ENCODE data around the gene UNC45A. TPM values are rescaled to one million over a fixed set of nuclear protein-coding genes. Genes with fewer than 3 reads are reported as not detected.

Gene UNC45A
- total and polyA plus RNA-seq, 2 of the 13 experiments (the other 11 are each of a cell fraction or from before 2014, with no cell fraction given) = 33.8 to 39.7 TPM

DNA sequence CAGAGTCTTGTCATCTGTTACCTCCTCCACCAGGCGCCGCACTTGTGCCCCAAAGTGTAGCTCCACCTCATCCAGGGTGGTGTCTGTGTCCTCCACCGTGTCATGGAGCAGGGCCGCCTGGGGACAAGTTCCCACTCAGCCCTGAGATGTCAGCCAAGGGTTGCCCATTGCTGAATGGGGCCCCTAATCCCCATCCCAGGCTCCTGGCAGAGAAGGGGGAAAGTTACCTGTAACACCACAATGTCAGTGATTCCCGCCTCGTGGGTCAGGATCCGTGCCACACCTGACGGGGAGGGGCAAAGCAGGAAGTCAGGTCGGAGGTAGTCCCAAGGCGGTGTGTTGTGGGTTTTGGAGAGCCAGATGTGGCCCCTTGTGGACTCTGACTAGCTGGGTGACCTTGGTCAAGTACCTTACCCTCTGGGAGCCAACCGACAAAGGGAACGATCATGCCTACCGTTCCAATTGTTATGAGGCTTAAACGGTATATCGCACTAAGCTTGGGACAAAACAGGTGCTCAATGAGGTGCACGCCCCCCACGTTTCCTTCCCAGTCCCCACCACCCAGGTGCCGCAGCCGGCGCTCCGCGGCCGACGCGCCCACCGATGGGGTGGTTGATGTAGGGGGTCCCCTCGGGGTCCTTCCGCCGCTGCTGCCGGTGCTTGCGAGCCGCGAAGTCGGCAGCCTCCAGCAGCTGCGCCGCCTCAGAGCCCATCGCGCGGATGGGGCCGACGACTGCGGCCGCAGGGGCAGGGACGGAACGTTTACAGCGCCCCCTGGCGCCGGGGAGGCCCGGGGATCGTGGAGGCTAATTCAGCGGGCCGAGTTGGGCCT is 3.0 kb upstream of the UNC45A start, which contains the start of gene HDDC3 (continued):
- TF ChIP-seq ZNF704 (CRISPR knock-in tag; IDR thresholded peaks at IDR 0.05; ENCODE audit: borderline replicate concordance) = no peak
- TF ChIP-seq ZNF749 (CRISPR knock-in tag; IDR thresholded peaks at IDR 0.05; ENCODE audit: borderline replicate concordance) = no peak
- no peak; the same call in 1 of the 2 replicates for TF ChIP-seq ZZZ3 (CRISPR knock-in tag; IDR thresholded peaks at IDR 0.05; ENCODE audit: borderline replicate concordance)
- TF ChIP-seq KDM6A (CRISPR knock-in tag; IDR thresholded peaks at IDR 0.05; ENCODE audit: low read depth) = no peak
- TF ChIP-seq ELF3 (CRISPR knock-in tag; IDR thresholded peaks at IDR 0.05) = peak; percentile 51
- TF ChIP-seq, protein P1, sequence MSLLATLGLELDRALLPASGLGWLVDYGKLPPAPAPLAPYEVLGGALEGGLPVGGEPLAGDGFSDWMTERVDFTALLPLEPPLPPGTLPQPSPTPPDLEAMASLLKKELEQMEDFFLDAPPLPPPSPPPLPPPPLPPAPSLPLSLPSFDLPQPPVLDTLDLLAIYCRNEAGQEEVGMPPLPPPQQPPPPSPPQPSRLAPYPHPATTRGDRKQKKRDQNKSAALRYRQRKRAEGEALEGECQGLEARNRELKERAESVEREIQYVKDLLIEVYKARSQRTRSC (CRISPR knock-in tag; IDR thresholded peaks at IDR 0.05; ENCODE audit: low read depth) = no peak
- TF ChIP-seq, protein P2, sequence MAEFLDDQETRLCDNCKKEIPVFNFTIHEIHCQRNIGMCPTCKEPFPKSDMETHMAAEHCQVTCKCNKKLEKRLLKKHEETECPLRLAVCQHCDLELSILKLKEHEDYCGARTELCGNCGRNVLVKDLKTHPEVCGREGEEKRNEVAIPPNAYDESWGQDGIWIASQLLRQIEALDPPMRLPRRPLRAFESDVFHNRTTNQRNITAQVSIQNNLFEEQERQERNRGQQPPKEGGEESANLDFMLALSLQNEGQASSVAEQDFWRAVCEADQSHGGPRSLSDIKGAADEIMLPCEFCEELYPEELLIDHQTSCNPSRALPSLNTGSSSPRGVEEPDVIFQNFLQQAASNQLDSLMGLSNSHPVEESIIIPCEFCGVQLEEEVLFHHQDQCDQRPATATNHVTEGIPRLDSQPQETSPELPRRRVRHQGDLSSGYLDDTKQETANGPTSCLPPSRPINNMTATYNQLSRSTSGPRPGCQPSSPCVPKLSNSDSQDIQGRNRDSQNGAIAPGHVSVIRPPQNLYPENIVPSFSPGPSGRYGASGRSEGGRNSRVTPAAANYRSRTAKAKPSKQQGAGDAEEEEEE (CRISPR knock-in tag; IDR thresholded peaks at IDR 0.05; ENCODE audit: borderline replicate concordance) = peak; percentile 16; the same call in 1 of the 2 replicates
- no peak for TF ChIP-seq REL (CRISPR knock-in tag; conservative IDR thresholded peaks at IDR 0.05)
- peak; percentile 54; the same call in 1 of the 2 replicates for TF ChIP-seq RARA (CRISPR knock-in tag; IDR thresholded peaks at IDR 0.05)
- TF ChIP-seq, protein P3, sequence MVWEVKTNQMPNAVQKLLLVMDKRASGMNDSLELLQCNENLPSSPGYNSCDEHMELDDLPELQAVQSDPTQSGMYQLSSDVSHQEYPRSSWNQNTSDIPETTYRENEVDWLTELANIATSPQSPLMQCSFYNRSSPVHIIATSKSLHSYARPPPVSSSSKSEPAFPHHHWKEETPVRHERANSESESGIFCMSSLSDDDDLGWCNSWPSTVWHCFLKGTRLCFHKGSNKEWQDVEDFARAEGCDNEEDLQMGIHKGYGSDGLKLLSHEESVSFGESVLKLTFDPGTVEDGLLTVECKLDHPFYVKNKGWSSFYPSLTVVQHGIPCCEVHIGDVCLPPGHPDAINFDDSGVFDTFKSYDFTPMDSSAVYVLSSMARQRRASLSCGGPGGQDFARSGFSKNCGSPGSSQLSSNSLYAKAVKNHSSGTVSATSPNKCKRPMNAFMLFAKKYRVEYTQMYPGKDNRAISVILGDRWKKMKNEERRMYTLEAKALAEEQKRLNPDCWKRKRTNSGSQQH (CRISPR knock-in tag; IDR thresholded peaks at IDR 0.05; ENCODE audit: low read depth) = peak; percentile 93
- peak; percentile 86 for TF ChIP-seq MED8 (CRISPR knock-in tag; IDR thresholded peaks at IDR 0.05; ENCODE audit: insufficient replicate concordance)
- no peak for TF ChIP-seq ZNF780A (CRISPR knock-in tag; IDR thresholded peaks at IDR 0.05)
- TF ChIP-seq RFX1 (IDR thresholded peaks at IDR 0.05) = no peak
- TF ChIP-seq FOXC1 (CRISPR knock-in tag; IDR thresholded peaks at IDR 0.05; ENCODE audit: borderline replicate concordance) = peak; percentile 91
- TF ChIP-seq, protein P4, sequence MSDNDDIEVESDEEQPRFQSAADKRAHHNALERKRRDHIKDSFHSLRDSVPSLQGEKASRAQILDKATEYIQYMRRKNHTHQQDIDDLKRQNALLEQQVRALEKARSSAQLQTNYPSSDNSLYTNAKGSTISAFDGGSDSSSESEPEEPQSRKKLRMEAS (IDR thresholded peaks at IDR 0.05) = peak; percentile 56
- TF ChIP-seq ELF4 (CRISPR knock-in tag; IDR thresholded peaks at IDR 0.05; ENCODE audit: borderline replicate concordance) = peak; percentile 51; the same call in 1 of the 2 replicates
- TF ChIP-seq CEBPG (CRISPR knock-in tag; IDR thresholded peaks at IDR 0.05) = 0 out of 2 replicates have a peak, but pooled peaks have one; percentile 4
- TF ChIP-seq SPEN (CRISPR knock-in tag; IDR thresholded peaks at IDR 0.05; ENCODE audit: low read depth) = peak; percentile 93
- no peak for TF ChIP-seq NFE2L2 (IDR thresholded peaks at IDR 0.05; ENCODE audit: low read length)
- TF ChIP-seq JDP2 (CRISPR knock-in tag; IDR thresholded peaks at IDR 0.05; ENCODE audit: borderline replicate concordance) = no peak
- no peak for TF ChIP-seq SIX1 (CRISPR knock-in tag; IDR thresholded peaks at IDR 0.05; ENCODE audit: borderline replicate concordance)
- no peak for TF ChIP-seq ZNF251 (CRISPR knock-in tag; IDR thresholded peaks at IDR 0.05)
- TF ChIP-seq ZBTB7B (CRISPR knock-in tag; IDR thresholded peaks at IDR 0.05) = peak; percentile 89; the same call in 1 of the 2 replicates

Measured in HepG2 (cell line).